Vagina (tissue), 2 donors: Measurements from ENCODE around the gene DYNLT3.

Experiments used
- POLR2A ChIP-seq, 2 donors: fragments of 450-650 bp; IDR thresholded peaks; one replicate each; pipeline ENCODE4 v1.6.1; 2017; ENCODE audit warnings: antibody characterized with exemption in 2 of 2, mild to moderate bottlenecking in 2 of 2, moderate library complexity in 2 of 2
- POLR2AphosphoS5 ChIP-seq, 2 donors: sonication (generic); formaldehyde crosslinking; IDR thresholded peaks; one replicate each; pipeline ENCODE4 v1.9.0; 2017; ENCODE audit warnings: antibody characterized with exemption in 2 of 2, mild to moderate bottlenecking in 2 of 2, low read depth in 1 of 2; ENCODE audit not compliant: insufficient read depth in 1 of 2
- TF ChIP-seq, protein P1 (sequence below), 3 experiments: fragments of 450-650 bp in 2 of 3; fragments of 200-600 bp in 1 of 3; sonication (generic) in 1 of 3; IDR thresholded peaks; one replicate each; pipeline ENCODE4 v1.5.1; 2017 to 2019; ENCODE audit warnings: antibody characterized with exemption in 3 of 3, mild to moderate bottlenecking in 2 of 3, moderate library complexity in 2 of 3

- TF ChIP-seq, protein P1, sequence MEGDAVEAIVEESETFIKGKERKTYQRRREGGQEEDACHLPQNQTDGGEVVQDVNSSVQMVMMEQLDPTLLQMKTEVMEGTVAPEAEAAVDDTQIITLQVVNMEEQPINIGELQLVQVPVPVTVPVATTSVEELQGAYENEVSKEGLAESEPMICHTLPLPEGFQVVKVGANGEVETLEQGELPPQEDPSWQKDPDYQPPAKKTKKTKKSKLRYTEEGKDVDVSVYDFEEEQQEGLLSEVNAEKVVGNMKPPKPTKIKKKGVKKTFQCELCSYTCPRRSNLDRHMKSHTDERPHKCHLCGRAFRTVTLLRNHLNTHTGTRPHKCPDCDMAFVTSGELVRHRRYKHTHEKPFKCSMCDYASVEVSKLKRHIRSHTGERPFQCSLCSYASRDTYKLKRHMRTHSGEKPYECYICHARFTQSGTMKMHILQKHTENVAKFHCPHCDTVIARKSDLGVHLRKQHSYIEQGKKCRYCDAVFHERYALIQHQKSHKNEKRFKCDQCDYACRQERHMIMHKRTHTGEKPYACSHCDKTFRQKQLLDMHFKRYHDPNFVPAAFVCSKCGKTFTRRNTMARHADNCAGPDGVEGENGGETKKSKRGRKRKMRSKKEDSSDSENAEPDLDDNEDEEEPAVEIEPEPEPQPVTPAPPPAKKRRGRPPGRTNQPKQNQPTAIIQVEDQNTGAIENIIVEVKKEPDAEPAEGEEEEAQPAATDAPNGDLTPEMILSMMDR (IDR thresholded peaks at IDR 0.05): no peak
- TF ChIP-seq POLR2AphosphoS5 (IDR thresholded peaks at IDR 0.05; ENCODE audit: insufficient read depth in 1 of 2, low read depth in 1 of 2): no peak
- no peak for TF ChIP-seq POLR2A (IDR thresholded peaks at IDR 0.05)
These were observed 825 bp downstream of the DYNLT3 start for GRCh38 chrX:37846558-37846933.
